HL-60 (cell line): ENCODE data around the gene CCDC85C.

Experiments used
- DNase-seq, 2 experiments: peaks; one replicate each; pipeline ENCODE4 v3.0.0-alpha.2; 2010 to 2020; ENCODE audit warnings: low read depth in 1 of 2, low spot score in 1 of 2
- H3K27ac ChIP-seq: fragments of 250-450 bp; sonication (Bioruptor Pico); replicated peaks from 2 replicates; pipeline ENCODE4 v1.5.1; 2020; ENCODE audit warnings: mild to moderate bottlenecking, moderate library complexity
- H3K27me3 ChIP-seq: fragments of 250-450 bp; sonication (Bioruptor Pico); 2 replicates; pipeline ENCODE4 v1.5.1; 2021; ENCODE audit warnings: mild to moderate bottlenecking, moderate library complexity; ENCODE audit not compliant: insufficient read depth, poor library complexity, severe bottlenecking
- H3K4me3 ChIP-seq: replicated peaks from 2 replicates; pipeline ENCODE4 v1.5.1; 2011; ENCODE audit warnings: mild to moderate bottlenecking, control low read depth, low read length; ENCODE audit not compliant: insufficient read depth
- CTCF ChIP-seq: IDR thresholded peaks from one replicate; pipeline ENCODE4 v1.5.1; 2011; ENCODE audit warnings: low read length, control low read depth, inconsistent platforms; ENCODE audit not compliant: insufficient read depth
- GABPA ChIP-seq: IDR thresholded peaks from 2 replicates; pipeline ENCODE4 v1.6.1; 2012; ENCODE audit warnings: low read depth
- POLR2AphosphoS5 ChIP-seq: IDR thresholded peaks from 2 replicates; pipeline ENCODE4 v1.6.1; 2012; ENCODE audit warnings: low read depth
- SPI1 ChIP-seq: IDR thresholded peaks from 2 replicates; pipeline ENCODE4 v1.6.1; 2012; ENCODE audit warnings: low read depth, mild to moderate bottlenecking, borderline replicate concordance
- TF ChIP-seq, protein P1 (sequence below): IDR thresholded peaks from 2 replicates; pipeline ENCODE4 v1.6.1; 2012; ENCODE audit warnings: low read depth; ENCODE audit not compliant: insufficient replicate concordance

Gene CCDC85C

DNA sequence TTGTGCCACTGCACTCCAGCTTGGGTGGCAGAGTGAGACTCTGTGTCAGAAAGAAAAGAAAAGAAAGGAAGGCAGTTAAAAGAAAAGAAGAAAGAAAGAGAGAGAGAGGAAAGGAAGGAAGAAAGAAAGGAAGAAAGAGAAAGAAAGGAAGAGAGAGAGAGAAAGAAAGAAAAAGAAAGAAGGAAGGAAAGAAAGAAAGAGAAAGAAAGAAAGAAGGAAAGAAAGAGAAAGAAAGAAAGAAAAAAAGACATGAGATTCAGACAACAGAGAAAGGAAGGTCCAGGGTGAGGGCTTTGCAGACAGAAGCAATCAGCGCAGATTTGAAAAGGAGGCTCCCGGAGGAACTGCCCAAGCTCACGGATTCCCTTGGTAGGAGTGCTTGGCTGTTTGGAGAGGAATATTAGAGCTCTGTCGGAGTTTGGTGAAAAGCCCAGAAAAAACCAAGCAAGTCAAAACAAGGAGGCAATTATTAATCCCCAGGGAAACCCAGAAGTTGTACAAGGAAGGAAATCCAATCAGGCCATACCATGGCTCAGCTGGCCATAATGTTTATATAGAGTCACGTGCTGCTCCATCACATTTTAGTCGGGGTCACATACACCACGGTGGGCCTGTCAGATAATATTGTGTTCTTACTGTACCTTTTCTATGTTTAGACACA is 11.6 kb upstream of the CCDC85C start:
- peaks cover 2% of the 10 kb centered on the region for H3K27me3 ChIP-seq

DNA sequence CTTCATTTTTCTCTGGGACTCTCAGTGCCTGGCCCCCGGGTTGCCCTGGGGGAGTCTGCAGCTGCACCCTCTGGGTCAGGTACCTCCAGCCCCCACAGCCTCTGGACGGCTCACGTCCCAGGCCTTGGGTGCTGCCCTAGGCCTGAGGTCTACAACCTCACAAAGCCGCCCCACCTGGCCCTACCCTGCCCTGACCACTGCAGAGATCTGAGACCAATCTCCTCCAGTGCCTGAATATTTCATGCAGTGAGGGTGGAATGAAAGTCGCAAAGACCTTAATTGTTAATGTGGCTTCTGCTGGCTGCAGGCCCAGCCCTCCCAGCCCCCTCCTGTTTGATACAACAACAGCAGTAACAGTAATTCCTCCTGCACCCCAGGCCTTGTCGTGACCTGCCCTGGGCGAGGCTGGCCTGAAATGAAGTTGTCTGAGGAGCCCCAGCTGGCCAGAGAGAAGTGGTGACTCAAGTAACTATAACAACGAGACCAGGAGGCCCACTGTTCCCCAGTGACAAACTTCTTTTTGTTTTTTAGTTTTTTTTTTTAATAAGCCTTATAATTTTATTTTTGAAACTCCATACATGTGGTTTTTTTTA is 8.8 kb upstream of the CCDC85C start:
- Histone ChIP-seq H3K27ac (no peak overlapping the region), H3K4me3 (no peak overlapping the region), H3K27me3 (no peaks in the 10 kb centered on the region)
- TF ChIP-seq, protein P1, sequence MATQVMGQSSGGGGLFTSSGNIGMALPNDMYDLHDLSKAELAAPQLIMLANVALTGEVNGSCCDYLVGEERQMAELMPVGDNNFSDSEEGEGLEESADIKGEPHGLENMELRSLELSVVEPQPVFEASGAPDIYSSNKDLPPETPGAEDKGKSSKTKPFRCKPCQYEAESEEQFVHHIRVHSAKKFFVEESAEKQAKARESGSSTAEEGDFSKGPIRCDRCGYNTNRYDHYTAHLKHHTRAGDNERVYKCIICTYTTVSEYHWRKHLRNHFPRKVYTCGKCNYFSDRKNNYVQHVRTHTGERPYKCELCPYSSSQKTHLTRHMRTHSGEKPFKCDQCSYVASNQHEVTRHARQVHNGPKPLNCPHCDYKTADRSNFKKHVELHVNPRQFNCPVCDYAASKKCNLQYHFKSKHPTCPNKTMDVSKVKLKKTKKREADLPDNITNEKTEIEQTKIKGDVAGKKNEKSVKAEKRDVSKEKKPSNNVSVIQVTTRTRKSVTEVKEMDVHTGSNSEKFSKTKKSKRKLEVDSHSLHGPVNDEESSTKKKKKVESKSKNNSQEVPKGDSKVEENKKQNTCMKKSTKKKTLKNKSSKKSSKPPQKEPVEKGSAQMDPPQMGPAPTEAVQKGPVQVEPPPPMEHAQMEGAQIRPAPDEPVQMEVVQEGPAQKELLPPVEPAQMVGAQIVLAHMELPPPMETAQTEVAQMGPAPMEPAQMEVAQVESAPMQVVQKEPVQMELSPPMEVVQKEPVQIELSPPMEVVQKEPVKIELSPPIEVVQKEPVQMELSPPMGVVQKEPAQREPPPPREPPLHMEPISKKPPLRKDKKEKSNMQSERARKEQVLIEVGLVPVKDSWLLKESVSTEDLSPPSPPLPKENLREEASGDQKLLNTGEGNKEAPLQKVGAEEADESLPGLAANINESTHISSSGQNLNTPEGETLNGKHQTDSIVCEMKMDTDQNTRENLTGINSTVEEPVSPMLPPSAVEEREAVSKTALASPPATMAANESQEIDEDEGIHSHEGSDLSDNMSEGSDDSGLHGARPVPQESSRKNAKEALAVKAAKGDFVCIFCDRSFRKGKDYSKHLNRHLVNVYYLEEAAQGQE = no peak
- TF ChIP-seq GABPA = no peak
- TF ChIP-seq POLR2AphosphoS5 = no peak
- TF ChIP-seq SPI1 = no peak
- no peak for TF ChIP-seq CTCF
- DNase-seq = no peak

More for the DNA sequence above, 11.6 kb upstream of the CCDC85C start:
- Histone ChIP-seq H3K27ac (no peak overlapping the region), H3K4me3 (no peak overlapping the region)
- no peak for TF ChIP-seq CTCF
- TF ChIP-seq POLR2AphosphoS5 = no peak
- TF ChIP-seq, protein P1 = no peak
- no peak for TF ChIP-seq GABPA
- TF ChIP-seq SPI1 = no peak
- DNase-seq = no peak

DNA sequence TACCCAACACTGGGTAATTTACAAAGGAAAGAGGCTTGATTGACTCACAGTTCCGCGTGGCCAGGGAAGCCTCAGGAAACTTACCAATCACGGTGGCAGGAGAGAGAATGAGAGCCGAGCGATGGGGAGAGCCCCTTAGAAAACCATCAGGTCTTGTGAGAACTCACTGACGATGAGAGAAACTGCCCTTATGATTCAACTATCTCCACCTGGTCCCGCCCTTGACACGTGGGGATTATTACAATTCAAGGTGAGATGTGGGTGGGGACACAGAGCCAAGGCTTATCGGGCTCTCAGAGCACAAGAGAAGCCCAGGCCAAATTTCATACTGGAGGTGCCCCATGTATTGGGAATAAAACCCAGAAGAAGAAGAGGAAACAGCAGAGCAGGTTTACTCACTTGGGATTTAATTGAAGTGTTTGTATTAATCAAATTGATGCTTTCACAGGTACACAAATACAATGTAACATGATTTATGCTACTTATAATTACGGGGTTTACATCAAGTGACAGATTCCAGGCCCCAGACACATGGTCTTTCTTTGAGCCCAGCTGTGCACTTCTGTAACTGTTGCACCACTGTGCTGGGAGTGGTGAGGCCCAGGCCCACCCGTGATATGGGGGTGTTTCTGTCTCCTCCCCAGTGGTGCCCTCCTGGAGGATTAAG is 8.2 kb upstream of the CCDC85C start:
- TF ChIP-seq CTCF = no peak
- TF ChIP-seq SPI1 = no peak
- TF ChIP-seq POLR2AphosphoS5 = no peak
- TF ChIP-seq, protein P1 = no peak
- TF ChIP-seq GABPA = no peak
- no peak overlapping the region for H3K27ac ChIP-seq

More for the DNA sequence above, 8.2 kb upstream of the CCDC85C start:
- DNase-seq = no peak
- H3K27me3 ChIP-seq = no peaks in the 10 kb centered on the region
- no peak overlapping the region for H3K4me3 ChIP-seq
